Progenitor cell of endocrine pancreas (in vitro differentiated cells): Measurements from ENCODE around the gene RFX2. TPM values are rescaled to one million over a fixed set of nuclear protein-coding genes. Genes with fewer than 3 reads are reported as not detected.

ENCODE experiments used
- DNase-seq: peaks from one replicate; pipeline ENCODE4 v3.0.0; 2021; ENCODE audit warnings: low spot score; ENCODE audit not compliant: unreplicated experiment
- H3K27ac Mint-ChIP-seq: 2 replicates; pipeline ENCODE4 v1.8.0; 2021; ENCODE audit warnings: mild to moderate bottlenecking, moderate library complexity, mixed read lengths
- H3K27me3 Mint-ChIP-seq: 2 replicates; pipeline ENCODE4 v1.8.0; 2021; ENCODE audit warnings: mixed read lengths
- H3K36me3 Mint-ChIP-seq: 2 replicates; pipeline ENCODE4 v1.8.0; 2022; ENCODE audit warnings: mixed read lengths; ENCODE audit not compliant: insufficient read depth
- H3K4me1 Mint-ChIP-seq: 2 replicates; pipeline ENCODE4 v1.8.0; 2021; ENCODE audit warnings: low read depth, mixed read lengths
- H3K4me3 Mint-ChIP-seq: 2 replicates; pipeline ENCODE4 v1.8.0; 2021; ENCODE audit warnings: low read depth, mild to moderate bottlenecking, moderate library complexity, mixed read lengths
- H3K9me3 Mint-ChIP-seq: 2 replicates; pipeline ENCODE4 v1.8.0; 2021; ENCODE audit warnings: low read depth, mixed read lengths
- CTCF ChIP-seq: fragments of 200-600 bp; sonication (generic); IDR thresholded peaks from one replicate; pipeline ENCODE4 v1.5.0; 2021; ENCODE audit warnings: antibody characterized with exemption, mild to moderate bottlenecking; ENCODE audit not compliant: unreplicated experiment
- total RNA-seq: library from RNA; stranded (reverse); gene quantifications from 2 replicates; pipeline ENCODE4 v1.2.1, GENCODE V29; 2021

RFX2 gene
- total RNA-seq, 1 donor from 2014 or later: 24.2 TPM

GRCh38 chr19:6071875-6072274 lies 38.4 kb downstream of the RFX2 start:
- DNase-seq: no peak
- no peak overlapping the region for H3K27ac Mint-ChIP-seq
- H3K27me3 Mint-ChIP-seq: no peaks in the 10 kb centered on the region
- H3K9me3 Mint-ChIP-seq: peaks cover 4% of the 10 kb centered on the region
- no peak for TF ChIP-seq CTCF
- H3K4me3 Mint-ChIP-seq: no peak overlapping the region
- H3K4me1 Mint-ChIP-seq: peaks cover 48% of the 10 kb centered on the region
- peaks cover 7% of the 10 kb centered on the region for H3K36me3 Mint-ChIP-seq

- no peak overlapping the region for H3K4me3 Mint-ChIP-seq
- H3K36me3 Mint-ChIP-seq: peaks cover 7% of the 10 kb centered on the region
- no peak for TF ChIP-seq CTCF
- H3K9me3 Mint-ChIP-seq: peaks cover 4% of the 10 kb centered on the region
- peaks cover 56% of the 10 kb centered on the region for H3K4me1 Mint-ChIP-seq
- no peaks in the 10 kb centered on the region for H3K27me3 Mint-ChIP-seq
- no peak for DNase-seq
- no peak overlapping the region for H3K27ac Mint-ChIP-seq
Observed at GRCh38 chr19:6070720-6071485, 39.4 kb downstream of the RFX2 start.

- peaks cover 56% of the 10 kb centered on the region for H3K4me1 Mint-ChIP-seq
- H3K9me3 Mint-ChIP-seq: peaks cover 4% of the 10 kb centered on the region
- no peak for DNase-seq
- H3K4me3 Mint-ChIP-seq: no peak overlapping the region
- H3K27ac Mint-ChIP-seq: no peak overlapping the region
- H3K27me3 Mint-ChIP-seq: no peaks in the 10 kb centered on the region
- peaks cover 7% of the 10 kb centered on the region for H3K36me3 Mint-ChIP-seq
- TF ChIP-seq CTCF: no peak
Observed at GRCh38 chr19:6070207-6070681, 40.1 kb downstream of the RFX2 start.

- H3K4me1 Mint-ChIP-seq: peaks cover 56% of the 10 kb centered on the region
- no peak for TF ChIP-seq CTCF
- no peak for DNase-seq
- no peaks in the 10 kb centered on the region for H3K27me3 Mint-ChIP-seq
- H3K4me3 Mint-ChIP-seq: no peak overlapping the region
- H3K27ac Mint-ChIP-seq: peak overlapping the region; percentile 95
- H3K9me3 Mint-ChIP-seq: peaks cover 4% of the 10 kb centered on the region
- peaks cover 7% of the 10 kb centered on the region for H3K36me3 Mint-ChIP-seq
Observed at GRCh38 chr19:6069268-6069791, 41.0 kb downstream of the RFX2 start.

- H3K9me3 Mint-ChIP-seq: peaks cover 4% of the 10 kb centered on the region
- TF ChIP-seq CTCF: no peak
- no peak for DNase-seq
- H3K27ac Mint-ChIP-seq: peak overlapping the region; percentile 95
- H3K4me1 Mint-ChIP-seq: peaks cover 55% of the 10 kb centered on the region
- no peak overlapping the region for H3K4me3 Mint-ChIP-seq
- H3K27me3 Mint-ChIP-seq: no peaks in the 10 kb centered on the region
- peaks cover 10% of the 10 kb centered on the region for H3K36me3 Mint-ChIP-seq
Observed at GRCh38 chr19:6068711-6069110, 41.6 kb downstream of the RFX2 start.
